ENCODE measurements around the gene ARHGAP33. TPM values are rescaled to one million over a fixed set of nuclear protein-coding genes. Genes with fewer than 3 reads are reported as not detected.

Gene ARHGAP33
- total and polyA plus RNA-seq, 2 of the 8 experiments (the other 6 are each of a cell fraction or from before 2014, with no cell fraction given) = 6.5 to 25.2 TPM

DNA sequence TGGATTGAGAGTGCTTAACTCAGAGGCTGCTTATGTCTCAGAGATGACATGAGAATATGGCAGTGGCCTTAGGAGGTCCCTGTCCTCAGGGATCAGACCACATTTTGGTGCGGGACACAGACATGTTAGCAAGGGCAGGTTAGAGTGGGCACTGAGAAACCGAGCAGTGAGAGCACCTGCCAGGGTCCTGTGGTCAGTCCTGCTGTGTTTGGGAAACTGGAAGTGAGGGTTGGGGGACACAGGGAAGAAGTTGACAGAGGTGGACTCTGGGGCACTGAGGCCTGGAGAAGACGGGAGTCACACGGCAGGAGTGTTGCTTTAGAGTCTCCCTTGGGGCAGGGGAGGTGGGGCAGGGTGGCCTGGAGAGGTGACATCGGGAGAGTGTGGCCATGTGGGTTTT lies 40.5 kb upstream of the ARHGAP33 start (continued):
- TF ChIP-seq CTBP2 (IDR thresholded peaks at IDR 0.05; ENCODE audit: borderline replicate concordance, insufficient read depth, insufficient read length, low read length) = no peak
- TF ChIP-seq SIX5 (IDR thresholded peaks at IDR 0.05; ENCODE audit: low read depth, low read length) = no peak
- no peak for TF ChIP-seq EGR1 (IDR thresholded peaks at IDR 0.05; ENCODE audit: borderline replicate concordance, low read depth, low read length)
- no peak for TF ChIP-seq SP1 (IDR thresholded peaks at IDR 0.05; ENCODE audit: low read depth, low read length)
- no peak for TF ChIP-seq KDM5A (IDR thresholded peaks at IDR 0.05; ENCODE audit: low read length)
